GM19099 (cell line): Measurements from ENCODE around the gene RALGAPA2.
A peak's percentile ranks its signal among the peaks of the same experiment; 100 is the strongest.

Experiments
- POLR2A ChIP-seq: IDR thresholded peaks from 3 replicates; pipeline ENCODE4 v1.6.1; 2011; ENCODE audit warnings: low read depth; ENCODE audit not compliant: insufficient read length; ENCODE audit errors: extremely low read depth

The RALGAPA2 gene

DNA sequence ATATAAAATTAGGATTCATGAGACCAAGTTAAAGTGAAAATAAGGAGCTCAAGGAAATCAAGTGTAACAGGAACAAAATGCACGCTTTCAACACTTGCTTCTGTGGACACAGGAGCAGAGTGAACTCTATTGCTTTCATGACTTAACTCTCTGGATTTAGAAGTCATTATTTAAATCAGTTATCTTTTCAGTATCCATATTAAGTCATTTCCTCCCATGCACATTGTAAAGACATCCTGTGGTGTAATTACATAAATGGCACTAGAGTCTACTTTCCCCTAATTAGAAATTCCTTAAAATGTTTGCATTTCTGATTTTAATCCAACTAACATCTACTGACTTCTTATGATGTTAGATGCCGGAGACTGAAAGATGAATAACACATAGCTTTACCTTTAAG lies 256.5 kb downstream of the RALGAPA2 start:
- TF ChIP-seq POLR2A: no peak

DNA sequence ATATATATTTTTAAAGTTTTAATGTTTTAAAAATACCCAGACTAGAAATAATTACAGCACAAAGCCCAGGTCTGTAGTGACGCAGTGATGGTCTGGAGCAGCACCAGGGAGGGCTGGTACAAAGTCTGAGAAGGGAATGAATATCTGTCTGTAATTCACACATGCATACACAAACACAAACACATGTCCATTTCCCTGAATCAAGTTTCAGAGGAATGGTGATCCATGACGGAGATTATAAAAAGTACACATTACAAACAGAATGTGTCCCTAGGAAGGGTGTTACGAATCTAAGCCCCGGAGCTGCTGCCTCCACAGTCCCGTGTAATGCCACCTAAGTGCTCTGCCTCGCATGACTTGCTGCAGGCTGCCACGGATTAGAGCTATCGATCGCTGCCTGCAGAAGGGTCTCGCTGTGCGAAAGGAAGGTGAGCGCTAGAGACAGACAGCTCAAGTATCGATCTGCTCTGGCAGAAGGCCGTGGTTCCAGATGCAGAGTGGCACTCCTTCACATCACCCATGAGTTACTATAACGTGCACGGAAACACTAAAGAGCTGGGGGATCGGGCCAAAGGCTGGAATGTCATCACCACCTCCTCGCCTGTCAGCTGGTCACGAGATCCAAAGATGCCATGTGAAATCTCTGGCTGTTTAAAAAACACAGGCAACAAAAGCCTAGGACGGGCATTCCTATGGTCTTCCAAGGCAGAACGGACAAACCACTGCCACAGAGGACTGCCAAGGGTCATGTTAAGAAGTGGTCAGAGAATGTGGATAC lies 257.4 kb downstream of the RALGAPA2 start:
- TF ChIP-seq POLR2A: no peak

DNA sequence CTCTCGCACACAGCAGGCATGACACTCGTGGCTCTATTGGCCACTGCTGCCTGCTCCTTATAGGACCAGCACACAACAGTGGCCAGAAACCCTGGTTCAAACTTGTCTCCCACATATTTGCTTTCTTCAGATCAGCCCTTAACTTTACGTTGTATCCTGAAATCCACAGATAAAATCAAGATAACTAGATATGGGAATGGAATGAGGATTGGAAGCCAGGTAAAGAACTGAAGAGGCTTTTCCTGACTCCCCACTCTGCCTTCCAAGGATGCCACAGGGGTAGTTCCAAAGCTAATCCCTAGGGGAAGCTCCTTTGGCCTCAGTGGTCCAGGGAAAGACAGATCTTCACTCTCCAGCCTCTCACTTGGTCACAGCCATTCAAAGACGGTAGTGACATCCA lies 258.1 kb downstream of the RALGAPA2 start:
- TF ChIP-seq POLR2A: no peak

DNA sequence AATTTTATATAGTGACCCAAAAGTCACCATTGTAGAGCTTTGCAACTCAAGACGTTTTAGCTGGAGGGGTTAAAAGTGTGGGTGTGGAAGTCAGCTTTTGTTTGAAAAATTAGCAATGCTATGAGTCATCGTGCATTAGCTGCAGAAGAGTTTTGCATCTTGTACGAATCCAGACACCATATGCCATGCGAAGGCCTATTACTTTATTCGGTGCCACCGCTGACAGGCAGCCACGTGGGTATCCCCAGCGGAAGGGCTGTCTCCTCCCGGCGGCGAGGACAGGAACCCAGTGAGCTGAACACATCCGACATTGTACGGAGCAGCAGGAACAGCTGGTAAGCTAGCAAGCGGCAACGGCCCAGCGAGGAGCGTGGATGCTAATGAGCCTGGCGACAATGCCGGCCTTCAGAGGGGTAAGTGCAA lies 260.2 kb downstream of the RALGAPA2 start:
- TF ChIP-seq POLR2A: peak; percentile 45

DNA sequence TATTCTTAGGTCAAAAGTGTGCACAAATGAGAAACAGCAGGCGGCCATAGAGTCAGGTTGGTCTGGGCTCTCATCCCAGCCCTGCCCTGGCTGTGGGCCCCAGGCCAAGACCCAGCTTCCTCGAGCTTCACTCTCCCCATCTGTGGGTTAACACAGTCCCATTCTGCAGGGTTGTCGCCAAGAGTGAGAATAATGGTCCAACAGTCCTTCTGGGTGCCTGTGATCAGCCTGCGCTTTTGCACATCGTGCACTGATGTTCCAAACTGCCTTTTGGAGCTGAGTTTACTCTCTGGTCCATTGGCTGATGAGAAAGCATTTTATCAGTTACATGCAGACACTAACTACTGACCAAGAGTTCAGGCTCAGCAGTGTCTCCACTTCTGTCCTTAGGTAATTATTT lies 261.9 kb downstream of the RALGAPA2 start:
- TF ChIP-seq POLR2A: no peak

DNA sequence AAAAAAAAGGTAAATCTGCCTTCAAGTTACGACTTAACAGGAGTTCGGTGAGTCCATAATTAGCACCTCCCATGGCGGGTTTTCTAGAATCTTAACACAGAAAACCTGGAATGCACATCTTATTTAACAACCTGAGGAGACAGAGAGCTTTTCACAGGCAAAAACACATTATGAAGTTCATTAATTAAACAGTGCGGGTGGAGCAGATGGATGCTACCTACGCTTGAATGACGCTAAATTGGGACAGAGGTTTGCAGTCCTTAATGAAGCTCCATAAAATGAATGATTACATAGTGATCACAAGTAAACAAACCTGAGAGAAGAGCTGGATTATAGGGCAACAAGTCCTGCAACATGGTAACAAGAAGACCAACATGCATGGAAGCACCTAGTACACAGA lies 263.6 kb downstream of the RALGAPA2 start:
- no peak for TF ChIP-seq POLR2A

DNA sequence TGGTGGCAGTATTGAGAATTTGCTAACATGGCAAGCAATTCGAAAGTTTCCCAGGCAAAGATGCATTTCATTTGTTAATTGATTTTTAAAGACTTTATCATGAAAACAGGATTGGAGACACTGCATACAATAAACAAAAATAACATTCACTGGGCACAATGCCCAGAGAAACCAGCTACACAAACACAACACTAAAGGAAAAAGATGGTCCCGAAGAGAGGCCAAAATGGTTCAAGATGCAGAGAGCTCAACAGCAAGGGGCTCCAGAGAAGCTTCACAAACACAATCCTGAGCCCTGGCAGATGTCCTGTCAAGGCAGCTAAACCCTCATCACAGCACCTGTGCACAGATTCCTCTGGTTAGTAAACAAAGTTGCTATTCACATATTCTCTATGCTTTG lies 265.2 kb downstream of the RALGAPA2 start:
- no peak for TF ChIP-seq POLR2A

DNA sequence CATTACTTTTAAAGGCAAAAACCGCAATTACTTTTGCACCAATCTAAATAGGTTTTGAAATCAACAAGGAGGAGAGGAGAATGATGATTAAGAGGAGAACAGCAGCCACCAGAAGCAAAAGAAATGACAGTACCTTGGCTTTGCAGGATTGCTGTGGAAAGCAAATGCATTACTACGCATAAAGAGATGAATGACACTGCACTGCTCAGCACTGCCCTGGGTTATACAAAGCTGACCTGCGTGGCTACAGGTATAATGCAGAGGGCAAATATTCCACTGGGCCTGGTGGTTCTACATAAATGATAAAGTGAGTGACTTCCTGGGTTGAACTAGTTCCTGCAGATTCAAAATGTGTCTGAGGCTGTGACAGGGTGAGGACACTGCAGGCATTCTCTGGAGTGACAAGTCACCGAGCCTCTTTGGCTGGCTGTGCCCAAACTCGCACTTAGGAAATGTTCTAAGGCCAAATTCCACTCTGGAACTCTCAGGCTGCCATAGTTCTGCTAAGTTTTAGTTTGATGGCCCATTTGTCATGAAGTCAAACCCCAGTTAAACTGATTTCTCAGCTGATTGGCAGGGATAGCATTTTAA lies 265.9 kb downstream of the RALGAPA2 start:
- TF ChIP-seq POLR2A: no peak

DNA sequence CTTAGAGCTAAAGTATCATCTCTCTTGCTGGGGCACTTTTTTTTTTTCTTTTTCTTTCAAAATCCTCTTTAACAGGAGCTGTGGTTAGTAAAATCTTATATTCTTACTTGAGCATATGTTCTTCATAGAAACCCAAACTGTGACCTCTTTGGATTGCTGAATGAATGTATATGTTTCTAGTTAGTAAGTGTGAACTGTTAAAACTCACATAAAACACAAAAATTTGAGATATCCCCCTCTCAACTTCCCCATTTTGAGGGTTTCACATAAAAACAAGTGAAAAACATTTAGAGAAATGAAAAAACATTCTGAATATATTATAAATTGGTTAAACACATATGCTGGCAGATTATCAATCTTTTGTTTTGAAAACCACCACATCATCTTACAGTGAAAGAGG lies 266.4 kb downstream of the RALGAPA2 start:
- TF ChIP-seq POLR2A: no peak

DNA sequence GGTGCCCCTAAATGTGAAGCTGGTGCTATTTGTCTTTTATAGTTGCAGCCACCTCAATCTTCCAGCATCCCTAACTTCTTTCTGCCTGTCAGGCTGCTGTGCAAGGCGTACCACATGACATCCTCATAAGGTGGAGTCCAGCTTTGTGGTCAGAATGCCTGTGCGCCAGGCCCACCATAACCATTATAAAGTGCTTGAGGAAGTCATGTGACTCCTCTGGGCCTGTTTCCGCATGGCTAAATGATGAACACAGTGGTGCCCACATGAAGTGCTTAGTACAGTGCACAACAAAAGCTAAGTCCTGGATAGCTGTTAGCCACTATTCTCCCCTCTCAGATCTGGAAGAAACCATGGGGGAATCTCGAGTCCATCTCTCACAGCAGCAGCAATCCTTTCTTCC lies 268.9 kb downstream of the RALGAPA2 start:
- TF ChIP-seq POLR2A: no peak

DNA sequence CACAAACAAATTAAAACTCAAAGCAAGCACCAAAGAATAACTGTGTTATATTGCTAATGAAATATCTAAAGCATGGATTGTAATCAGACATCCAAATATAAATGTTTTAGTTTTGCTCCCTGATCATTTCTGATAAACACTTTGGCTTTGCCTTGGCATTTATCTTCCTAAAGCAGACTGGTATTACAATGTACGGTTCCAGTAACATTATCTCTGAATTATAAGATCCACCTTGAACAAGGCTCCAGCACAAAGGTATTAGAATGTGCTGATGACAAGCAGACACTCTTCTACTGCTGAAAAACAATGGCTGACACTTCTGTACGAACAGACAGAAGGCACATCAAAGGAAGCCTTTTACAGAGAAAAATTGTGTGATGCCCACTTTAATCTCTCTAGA lies 270.0 kb downstream of the RALGAPA2 start:
- no peak for TF ChIP-seq POLR2A

DNA sequence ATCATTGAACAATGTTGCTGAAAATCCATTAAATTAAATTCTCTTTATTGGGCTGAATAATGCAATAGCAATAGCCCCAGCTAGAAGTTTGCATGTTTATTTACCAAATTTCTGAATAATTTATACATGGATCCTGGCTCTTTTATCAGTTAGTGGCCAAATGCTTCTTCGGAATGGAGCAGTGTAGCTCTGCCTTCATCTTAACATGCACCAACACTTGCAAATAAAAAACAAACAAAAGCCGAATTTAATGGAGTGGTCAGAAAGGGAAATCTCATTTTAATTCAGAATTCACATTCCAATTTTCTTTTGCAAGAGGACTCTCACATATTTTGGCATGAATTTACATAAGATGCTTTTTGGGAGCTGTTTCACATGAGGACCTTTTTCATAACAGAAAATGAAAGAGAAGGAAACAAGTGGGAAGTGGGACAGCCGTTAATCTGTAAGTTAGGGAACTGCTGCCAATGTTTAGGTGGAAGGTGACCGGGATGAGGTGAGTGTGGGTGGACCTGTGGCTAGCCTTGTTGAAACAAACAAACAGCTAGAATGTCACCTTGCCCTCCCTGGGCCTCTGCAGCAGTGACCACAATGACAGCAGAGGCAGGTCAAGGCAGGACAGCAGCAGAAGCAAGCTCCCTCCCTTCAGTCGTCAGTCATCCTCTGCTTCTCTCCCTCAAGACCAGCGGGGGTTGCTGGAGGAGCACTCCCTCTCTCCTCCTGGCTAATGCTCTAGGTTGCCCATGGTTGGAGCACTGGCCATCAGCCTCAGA lies 271.4 kb downstream of the RALGAPA2 start:
- TF ChIP-seq POLR2A: no peak

DNA sequence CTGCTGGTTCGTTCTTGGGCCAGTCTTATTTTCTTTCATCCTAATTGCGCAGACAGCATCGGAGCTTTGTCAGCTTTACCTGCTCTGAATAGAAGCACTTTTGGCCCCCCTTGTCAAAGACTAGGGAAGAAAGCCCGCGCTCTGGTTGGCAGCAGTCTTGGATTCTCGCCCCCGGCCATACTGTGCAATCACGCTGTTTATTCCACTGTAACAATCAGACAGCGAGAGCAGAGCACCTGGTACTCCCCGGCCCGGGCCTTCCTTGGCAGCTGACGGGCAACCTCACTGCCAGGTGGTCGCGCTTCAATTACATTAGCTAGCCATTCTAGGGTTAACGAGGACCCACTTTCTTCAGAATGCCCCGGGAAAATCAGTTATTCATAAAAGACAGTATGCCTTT lies 272.0 kb downstream of the RALGAPA2 start:
- no peak for TF ChIP-seq POLR2A

DNA sequence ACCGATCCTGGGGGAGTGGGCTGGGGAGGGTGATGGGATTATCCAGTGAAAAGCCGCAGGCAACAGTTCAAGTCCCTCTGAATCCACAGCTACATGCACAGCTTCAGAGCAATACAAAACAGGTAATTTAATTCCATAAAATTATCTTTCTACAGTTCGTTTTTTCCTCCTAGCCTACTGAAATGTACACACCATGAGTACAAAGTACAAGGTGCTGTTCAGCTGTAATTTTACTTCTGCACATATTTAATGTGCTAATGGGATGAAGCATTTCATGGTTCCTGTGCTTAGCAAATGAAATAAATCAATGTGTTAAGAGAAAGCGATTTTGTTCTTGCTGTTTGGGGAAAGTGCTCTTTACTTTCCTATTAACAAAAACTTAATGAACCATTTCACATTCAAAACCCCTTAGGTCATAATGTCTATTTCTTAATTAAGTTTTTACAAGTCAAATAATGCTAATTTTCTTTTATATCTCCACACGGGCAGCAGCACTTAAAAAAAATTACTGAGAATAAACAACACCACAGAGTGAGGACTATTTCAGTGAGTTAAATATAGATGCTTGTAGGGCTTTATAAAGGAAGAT lies 272.7 kb downstream of the RALGAPA2 start:
- no peak for TF ChIP-seq POLR2A

DNA sequence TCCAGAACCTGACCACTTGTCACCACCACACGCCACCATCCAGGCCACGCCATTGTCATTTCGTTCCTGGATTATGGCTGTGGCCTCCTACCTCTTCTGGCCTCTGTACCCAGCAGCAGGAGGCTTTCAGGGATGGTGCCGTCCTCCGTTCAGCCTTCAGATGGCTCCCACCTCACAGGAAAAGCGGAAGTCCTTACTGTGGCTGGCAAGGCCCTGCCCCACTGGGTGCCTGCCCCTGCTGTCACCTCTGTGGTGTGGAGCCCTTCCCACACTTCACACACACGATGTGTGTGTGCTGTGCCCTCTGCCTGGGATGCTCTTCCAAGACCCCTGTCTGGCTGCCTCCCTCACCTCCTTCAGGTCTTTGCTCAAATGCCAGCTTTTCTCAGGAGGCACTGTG lies 275.1 kb downstream of the RALGAPA2 start:
- no peak for TF ChIP-seq POLR2A
